ENCODE measurements around the gene SLC6A15. TPM values are rescaled to one million over a fixed set of nuclear protein-coding genes. Genes with fewer than 3 reads are reported as not detected.

SLC6A15 gene
- total RNA-seq, 1 donor from 2014 or later = 5.3 TPM

DNA sequence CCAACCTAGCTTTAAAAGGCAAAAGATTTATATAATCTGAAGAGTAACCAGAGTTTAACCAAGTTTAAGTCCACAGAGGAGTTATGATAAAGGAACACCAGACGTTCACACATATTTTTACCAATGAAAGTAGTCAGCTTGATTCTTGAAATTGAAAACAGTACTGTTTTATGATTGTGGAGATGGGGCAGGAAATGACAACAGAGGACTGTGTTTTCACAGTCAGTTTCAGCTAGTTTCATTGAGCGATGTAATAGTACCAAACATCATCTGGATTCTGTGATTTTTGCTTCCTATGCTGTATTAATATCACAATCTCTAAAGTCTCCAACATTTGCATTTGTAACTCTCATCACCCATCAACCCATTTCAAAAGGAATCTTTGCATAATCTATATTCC is 34.2 kb upstream of the SLC6A15 start:
- Mint-ChIP-seq H3K27me3 (ENCODE audit: unreplicated experiment) (no peaks in the 10 kb centered on the region), H3K9me3 (ENCODE audit: unreplicated experiment) (no peaks in the 10 kb centered on the region), H3K4me1 (ENCODE audit: unreplicated experiment) (no peaks in the 10 kb centered on the region), H3K4me3 (ENCODE audit: unreplicated experiment) (no peak overlapping the region), H3K36me3 (ENCODE audit: low read depth, unreplicated experiment) (no peaks in the 10 kb centered on the region), H3K27ac (ENCODE audit: unreplicated experiment) (no peak overlapping the region)
- TF ChIP-seq, protein P1, sequence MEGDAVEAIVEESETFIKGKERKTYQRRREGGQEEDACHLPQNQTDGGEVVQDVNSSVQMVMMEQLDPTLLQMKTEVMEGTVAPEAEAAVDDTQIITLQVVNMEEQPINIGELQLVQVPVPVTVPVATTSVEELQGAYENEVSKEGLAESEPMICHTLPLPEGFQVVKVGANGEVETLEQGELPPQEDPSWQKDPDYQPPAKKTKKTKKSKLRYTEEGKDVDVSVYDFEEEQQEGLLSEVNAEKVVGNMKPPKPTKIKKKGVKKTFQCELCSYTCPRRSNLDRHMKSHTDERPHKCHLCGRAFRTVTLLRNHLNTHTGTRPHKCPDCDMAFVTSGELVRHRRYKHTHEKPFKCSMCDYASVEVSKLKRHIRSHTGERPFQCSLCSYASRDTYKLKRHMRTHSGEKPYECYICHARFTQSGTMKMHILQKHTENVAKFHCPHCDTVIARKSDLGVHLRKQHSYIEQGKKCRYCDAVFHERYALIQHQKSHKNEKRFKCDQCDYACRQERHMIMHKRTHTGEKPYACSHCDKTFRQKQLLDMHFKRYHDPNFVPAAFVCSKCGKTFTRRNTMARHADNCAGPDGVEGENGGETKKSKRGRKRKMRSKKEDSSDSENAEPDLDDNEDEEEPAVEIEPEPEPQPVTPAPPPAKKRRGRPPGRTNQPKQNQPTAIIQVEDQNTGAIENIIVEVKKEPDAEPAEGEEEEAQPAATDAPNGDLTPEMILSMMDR (IDR thresholded peaks at IDR 0.05; ENCODE audit: unreplicated experiment) = no peak
- no peak for DNase-seq (ENCODE audit: low spot score)

DNA sequence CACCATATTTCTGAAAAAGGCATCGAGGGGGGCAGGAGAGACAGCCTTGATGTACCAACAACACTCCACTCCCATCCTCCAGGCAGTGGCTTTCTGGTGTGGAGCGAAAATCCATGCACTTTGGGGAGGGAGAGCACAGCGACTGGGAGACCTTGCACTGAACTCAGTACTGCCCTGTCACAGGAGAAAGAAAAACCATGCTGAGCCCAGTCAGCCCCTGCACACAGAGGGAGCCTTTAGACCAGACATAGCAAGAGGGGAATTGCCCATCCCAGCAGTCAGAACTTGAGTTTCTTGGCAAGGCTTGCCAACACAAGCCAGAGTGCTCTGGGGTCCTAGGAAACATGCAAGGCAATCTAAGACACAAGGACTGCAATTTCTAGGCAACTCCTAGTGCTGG is 24.8 kb upstream of the SLC6A15 start:
- Mint-ChIP-seq H3K27me3 (ENCODE audit: unreplicated experiment) (no peaks in the 10 kb centered on the region), H3K4me1 (ENCODE audit: unreplicated experiment) (no peaks in the 10 kb centered on the region), H3K4me3 (ENCODE audit: unreplicated experiment) (no peak overlapping the region), H3K9me3 (ENCODE audit: unreplicated experiment) (no peaks in the 10 kb centered on the region), H3K27ac (ENCODE audit: unreplicated experiment) (no peak overlapping the region), H3K36me3 (ENCODE audit: low read depth, unreplicated experiment) (no peaks in the 10 kb centered on the region)
- no peak for DNase-seq (ENCODE audit: low spot score)
- TF ChIP-seq, protein P1 (IDR thresholded peaks at IDR 0.05; ENCODE audit: unreplicated experiment) = no peak

DNA sequence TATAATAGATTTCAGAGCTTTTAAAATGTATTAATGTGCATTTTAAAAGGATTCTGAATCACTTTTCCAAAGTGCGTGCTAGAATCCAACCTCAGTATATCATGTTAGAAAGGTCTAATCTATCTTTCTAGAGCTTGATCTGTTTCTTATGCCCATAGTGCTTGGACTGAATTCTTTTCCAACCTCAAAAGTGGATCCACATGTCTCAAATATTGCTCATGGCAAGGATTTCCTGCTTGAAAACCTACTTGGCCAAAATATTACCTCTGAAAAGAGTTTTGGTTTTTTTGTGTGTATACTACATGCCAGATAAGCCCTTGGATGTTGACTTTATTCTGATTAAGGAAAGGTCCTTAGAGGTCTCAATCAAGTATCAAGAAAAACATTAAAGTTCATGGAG is 16.9 kb upstream of the SLC6A15 start:
- H3K27me3 Mint-ChIP-seq (ENCODE audit: unreplicated experiment) = no peaks in the 10 kb centered on the region
- no peaks in the 10 kb centered on the region for H3K36me3 Mint-ChIP-seq (ENCODE audit: low read depth, unreplicated experiment)
- H3K4me3 Mint-ChIP-seq (ENCODE audit: unreplicated experiment) = no peak overlapping the region
- DNase-seq (ENCODE audit: low spot score) = no peak
- no peaks in the 10 kb centered on the region for H3K9me3 Mint-ChIP-seq (ENCODE audit: unreplicated experiment)
- no peak overlapping the region for H3K27ac Mint-ChIP-seq (ENCODE audit: unreplicated experiment)
- TF ChIP-seq, protein P1 (IDR thresholded peaks at IDR 0.05; ENCODE audit: unreplicated experiment) = no peak
- H3K4me1 Mint-ChIP-seq (ENCODE audit: unreplicated experiment) = no peaks in the 10 kb centered on the region

DNA sequence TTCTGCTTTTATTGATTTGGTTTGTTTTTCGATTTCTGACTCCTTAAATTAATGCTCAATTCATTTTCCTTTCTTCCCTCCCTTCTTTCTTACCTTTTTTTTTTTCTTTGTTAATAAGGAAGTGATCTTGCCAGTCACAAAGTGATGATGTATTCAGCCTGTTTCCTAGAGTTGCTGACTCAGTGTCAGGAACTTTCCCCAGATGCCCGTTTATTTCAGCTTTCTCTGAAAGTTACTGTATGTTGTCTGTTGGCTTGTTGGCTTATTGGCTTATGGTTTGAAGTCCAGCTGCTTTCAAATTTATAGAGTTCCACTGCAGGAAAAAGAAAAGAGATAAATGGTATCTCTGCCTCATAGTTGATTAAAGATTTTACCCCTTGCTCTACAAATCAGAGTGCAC is 12.4 kb upstream of the SLC6A15 start:
- H3K4me1 Mint-ChIP-seq (ENCODE audit: unreplicated experiment) = no peaks in the 10 kb centered on the region
- H3K27me3 Mint-ChIP-seq (ENCODE audit: unreplicated experiment) = no peaks in the 10 kb centered on the region
- H3K9me3 Mint-ChIP-seq (ENCODE audit: unreplicated experiment) = no peaks in the 10 kb centered on the region
- no peak for DNase-seq (ENCODE audit: low spot score)
- no peak overlapping the region for H3K4me3 Mint-ChIP-seq (ENCODE audit: unreplicated experiment)
- no peak overlapping the region for H3K27ac Mint-ChIP-seq (ENCODE audit: unreplicated experiment)
- TF ChIP-seq, protein P1 (IDR thresholded peaks at IDR 0.05; ENCODE audit: unreplicated experiment) = no peak
- no peaks in the 10 kb centered on the region for H3K36me3 Mint-ChIP-seq (ENCODE audit: low read depth, unreplicated experiment)

DNA sequence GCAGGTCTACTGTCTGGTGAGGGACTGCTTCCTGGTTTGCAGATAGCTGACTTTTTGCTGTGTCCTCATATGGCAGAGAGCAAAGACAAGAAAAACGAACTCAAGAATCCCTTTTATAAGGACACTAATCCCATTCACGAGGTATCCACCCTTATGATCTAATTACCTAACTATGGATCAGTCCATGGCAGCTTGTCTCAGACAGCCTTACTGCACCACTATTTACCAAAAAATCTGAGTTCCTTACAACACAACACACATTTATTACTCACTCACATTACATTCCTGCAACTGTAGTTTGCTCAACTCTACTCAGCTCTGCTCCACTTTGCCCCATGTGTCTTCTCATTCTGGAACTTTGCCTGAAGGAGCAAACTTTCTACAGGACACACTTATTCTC is 10.1 kb upstream of the SLC6A15 start:
- Mint-ChIP-seq H3K27me3 (ENCODE audit: unreplicated experiment) (no peaks in the 10 kb centered on the region), H3K36me3 (ENCODE audit: low read depth, unreplicated experiment) (no peaks in the 10 kb centered on the region), H3K4me1 (ENCODE audit: unreplicated experiment) (no peaks in the 10 kb centered on the region), H3K4me3 (ENCODE audit: unreplicated experiment) (no peak overlapping the region), H3K9me3 (ENCODE audit: unreplicated experiment) (no peaks in the 10 kb centered on the region), H3K27ac (ENCODE audit: unreplicated experiment) (no peak overlapping the region)
- DNase-seq (ENCODE audit: low spot score) = no peak
- TF ChIP-seq, protein P1 (IDR thresholded peaks at IDR 0.05; ENCODE audit: unreplicated experiment) = no peak
